ENCODE data around the gene STX18.
"Not testable (repeated sequence)": the region's sequence is repeated elsewhere in the genome, so short reads cannot be mapped to it uniquely, and the experiment has no call there.

The STX18 gene

GRCh38 chr4:4425119-4425690 is 116.6 kb downstream of the STX18 start:
- Histone ChIP-seq H3K27me3 (replicated peaks; ENCODE audit: control insufficient read depth, insufficient read depth, low read length) (no peaks in the 10 kb centered on the region), H3K9ac (ENCODE audit: low read length) (no peak overlapping the region), H3K9me3 (ENCODE audit: control insufficient read depth, low read length) (no peaks in the 10 kb centered on the region), H3K4me1 (ENCODE audit: control insufficient read depth, insufficient read depth, low read length) (peaks cover 10% of the 10 kb centered on the region), H3K36me3 (ENCODE audit: control insufficient read depth, insufficient read depth, low read length, severe bottlenecking) (peaks cover 48% of the 10 kb centered on the region), H3K4me3 (ENCODE audit: low read length) (no peak overlapping the region)
- no peak for DNase-seq (ENCODE audit: low read depth)

- Histone ChIP-seq H3K9ac (ENCODE audit: low read length) (no peak overlapping the region), H3K27me3 (replicated peaks; ENCODE audit: control insufficient read depth, insufficient read depth, low read length) (no peaks in the 10 kb centered on the region), H3K9me3 (ENCODE audit: control insufficient read depth, low read length) (no peaks in the 10 kb centered on the region), H3K4me1 (ENCODE audit: control insufficient read depth, insufficient read depth, low read length) (peaks cover 10% of the 10 kb centered on the region), H3K36me3 (ENCODE audit: control insufficient read depth, insufficient read depth, low read length, severe bottlenecking) (peaks cover 54% of the 10 kb centered on the region), H3K4me3 (ENCODE audit: low read length) (no peak overlapping the region)
- no peak for DNase-seq (ENCODE audit: low read depth)
These were observed 117.2 kb downstream of the STX18 start for GRCh38 chr4:4424499-4425115.

GRCh38 chr4:4423706-4424498 is 117.9 kb downstream of the STX18 start:
- Histone ChIP-seq H3K27me3 (replicated peaks; ENCODE audit: control insufficient read depth, insufficient read depth, low read length) (no peaks in the 10 kb centered on the region), H3K4me1 (ENCODE audit: control insufficient read depth, insufficient read depth, low read length) (peaks cover 10% of the 10 kb centered on the region), H3K9ac (ENCODE audit: low read length) (no peak overlapping the region), H3K4me3 (ENCODE audit: low read length) (no peak overlapping the region), H3K9me3 (ENCODE audit: control insufficient read depth, low read length) (no peaks in the 10 kb centered on the region), H3K36me3 (ENCODE audit: control insufficient read depth, insufficient read depth, low read length, severe bottlenecking) (peaks cover 62% of the 10 kb centered on the region)
- no peak for DNase-seq (ENCODE audit: low read depth)

DNA sequence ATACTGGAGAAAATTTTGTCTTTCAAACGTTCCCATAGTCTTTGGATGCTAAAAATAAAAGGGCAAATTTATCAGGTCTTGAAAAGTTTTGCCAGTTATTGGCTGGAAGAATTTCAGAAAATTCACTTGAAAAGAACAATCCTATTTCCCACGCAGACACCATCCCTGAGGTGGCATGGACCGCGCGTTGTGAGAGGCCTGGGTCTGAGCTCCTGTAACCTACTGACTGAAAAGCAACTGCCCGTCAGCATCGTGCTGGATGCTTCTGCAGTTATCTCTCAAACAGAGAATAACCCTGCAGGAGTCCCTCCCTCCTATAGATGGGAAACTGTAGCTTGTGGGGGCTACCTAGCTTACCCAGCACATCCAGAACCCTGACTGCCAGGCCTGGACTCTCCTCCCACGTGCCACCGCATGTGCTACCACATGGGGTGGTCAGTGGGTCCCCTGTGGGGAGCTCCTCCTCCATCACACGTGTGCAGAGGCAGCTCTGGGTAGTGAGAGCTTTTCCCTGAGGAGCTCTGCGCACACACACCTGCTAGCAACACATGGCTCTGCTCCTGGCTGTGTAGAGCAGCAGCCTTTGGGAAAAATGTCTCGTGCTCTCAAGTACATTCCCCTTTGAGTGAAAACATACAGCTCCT is 118.9 kb downstream of the STX18 start:
- H3K4me3 ChIP-seq (ENCODE audit: low read length): no peak overlapping the region
- no peaks in the 10 kb centered on the region for H3K9me3 ChIP-seq (ENCODE audit: control insufficient read depth, low read length)
- peaks cover 66% of the 10 kb centered on the region for H3K36me3 ChIP-seq (ENCODE audit: control insufficient read depth, insufficient read depth, low read length, severe bottlenecking)
- no peaks in the 10 kb centered on the region for H3K27me3 ChIP-seq (replicated peaks; ENCODE audit: control insufficient read depth, insufficient read depth, low read length)
- H3K9ac ChIP-seq (ENCODE audit: low read length): no peak overlapping the region
- H3K4me1 ChIP-seq (ENCODE audit: control insufficient read depth, insufficient read depth, low read length): peaks cover 10% of the 10 kb centered on the region
- no peak for DNase-seq (ENCODE audit: low read depth)

- not testable (repeated sequence) for H3K27me3 ChIP-seq (replicated peaks; ENCODE audit: control insufficient read depth, insufficient read depth, low read length); H3K4me1 ChIP-seq (ENCODE audit: control insufficient read depth, insufficient read depth, low read length); H3K9me3 ChIP-seq (ENCODE audit: control insufficient read depth, low read length); DNase-seq (ENCODE audit: low read depth); H3K4me3 ChIP-seq (ENCODE audit: low read length); H3K9ac ChIP-seq (ENCODE audit: low read length)
- peaks cover 67% of the 10 kb centered on the region for H3K36me3 ChIP-seq (ENCODE audit: control insufficient read depth, insufficient read depth, low read length, severe bottlenecking)
These were observed 119.7 kb downstream of the STX18 start for GRCh38 chr4:4422117-4422516.

GRCh38 chr4:4421356-4421755 is 120.5 kb downstream of the STX18 start:
- Histone ChIP-seq H3K36me3 (ENCODE audit: control insufficient read depth, insufficient read depth, low read length, severe bottlenecking) (peaks cover 67% of the 10 kb centered on the region), H3K4me1 (ENCODE audit: control insufficient read depth, insufficient read depth, low read length) (no peaks in the 10 kb centered on the region), H3K9ac (ENCODE audit: low read length) (no peak overlapping the region), H3K27me3 (replicated peaks; ENCODE audit: control insufficient read depth, insufficient read depth, low read length) (no peaks in the 10 kb centered on the region), H3K9me3 (ENCODE audit: control insufficient read depth, low read length) (no peaks in the 10 kb centered on the region), H3K4me3 (ENCODE audit: low read length) (no peak overlapping the region)
- no peak for DNase-seq (ENCODE audit: low read depth)

GRCh38 chr4:4420421-4420820 is 121.4 kb downstream of the STX18 start:
- H3K9ac ChIP-seq (ENCODE audit: low read length): no peak overlapping the region
- DNase-seq (ENCODE audit: low read depth): no peak
- H3K36me3 ChIP-seq (ENCODE audit: control insufficient read depth, insufficient read depth, low read length, severe bottlenecking): peaks cover 73% of the 10 kb centered on the region
- H3K4me1 ChIP-seq (ENCODE audit: control insufficient read depth, insufficient read depth, low read length): no peaks in the 10 kb centered on the region
- H3K4me3 ChIP-seq (ENCODE audit: low read length): no peak overlapping the region
- no peaks in the 10 kb centered on the region for H3K9me3 ChIP-seq (ENCODE audit: control insufficient read depth, low read length)
- H3K27me3 ChIP-seq (replicated peaks; ENCODE audit: control insufficient read depth, insufficient read depth, low read length): no peaks in the 10 kb centered on the region

DNA sequence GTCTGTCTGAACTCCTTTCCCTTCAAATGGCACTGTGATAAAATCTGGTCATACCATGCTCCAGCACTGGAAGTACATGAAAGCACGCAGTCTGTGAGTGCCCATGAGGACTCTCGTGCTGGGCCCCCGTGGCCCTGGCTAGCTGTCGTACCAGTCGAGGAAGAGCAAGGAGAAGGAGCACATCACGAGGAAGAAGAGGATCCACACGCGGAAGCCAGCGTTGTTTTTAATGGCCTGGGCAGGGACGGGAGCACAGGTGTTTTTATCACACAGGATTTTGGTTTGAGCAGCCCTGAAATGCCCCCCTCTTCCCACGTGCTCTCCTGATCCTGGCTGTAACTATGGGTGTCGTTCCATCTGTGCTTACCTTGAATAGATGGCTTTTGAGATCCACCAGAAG is 122.0 kb downstream of the STX18 start:
- no peaks in the 10 kb centered on the region for H3K4me1 ChIP-seq (ENCODE audit: control insufficient read depth, insufficient read depth, low read length)
- no peaks in the 10 kb centered on the region for H3K27me3 ChIP-seq (replicated peaks; ENCODE audit: control insufficient read depth, insufficient read depth, low read length)
- H3K9ac ChIP-seq (ENCODE audit: low read length): no peak overlapping the region
- H3K36me3 ChIP-seq (ENCODE audit: control insufficient read depth, insufficient read depth, low read length, severe bottlenecking): peaks cover 70% of the 10 kb centered on the region
- no peak overlapping the region for H3K4me3 ChIP-seq (ENCODE audit: low read length)
- DNase-seq (ENCODE audit: low read depth): no peak
- no peaks in the 10 kb centered on the region for H3K9me3 ChIP-seq (ENCODE audit: control insufficient read depth, low read length)

- no peak overlapping the region for H3K4me3 ChIP-seq (ENCODE audit: low read length)
- no peaks in the 10 kb centered on the region for H3K27me3 ChIP-seq (replicated peaks; ENCODE audit: control insufficient read depth, insufficient read depth, low read length)
- no peak overlapping the region for H3K9ac ChIP-seq (ENCODE audit: low read length)
- no peaks in the 10 kb centered on the region for H3K9me3 ChIP-seq (ENCODE audit: control insufficient read depth, low read length)
- peaks cover 63% of the 10 kb centered on the region for H3K36me3 ChIP-seq (ENCODE audit: control insufficient read depth, insufficient read depth, low read length, severe bottlenecking)
- no peaks in the 10 kb centered on the region for H3K4me1 ChIP-seq (ENCODE audit: control insufficient read depth, insufficient read depth, low read length)
- DNase-seq (ENCODE audit: low read depth): no peak
These were observed 123.0 kb downstream of the STX18 start for GRCh38 chr4:4418676-4419390.

- H3K36me3 ChIP-seq (ENCODE audit: control insufficient read depth, insufficient read depth, low read length, severe bottlenecking): peaks cover 53% of the 10 kb centered on the region
- no peaks in the 10 kb centered on the region for H3K9me3 ChIP-seq (ENCODE audit: control insufficient read depth, low read length)
- no peak overlapping the region for H3K4me3 ChIP-seq (ENCODE audit: low read length)
- H3K4me1 ChIP-seq (ENCODE audit: control insufficient read depth, insufficient read depth, low read length): no peaks in the 10 kb centered on the region
- H3K27me3 ChIP-seq (replicated peaks; ENCODE audit: control insufficient read depth, insufficient read depth, low read length): no peaks in the 10 kb centered on the region
- no peak overlapping the region for H3K9ac ChIP-seq (ENCODE audit: low read length)
- DNase-seq (ENCODE audit: low read depth): no peak
These were observed 124.0 kb downstream of the STX18 start for GRCh38 chr4:4417886-4418285.

- H3K36me3 ChIP-seq (ENCODE audit: control insufficient read depth, insufficient read depth, low read length, severe bottlenecking): peaks cover 50% of the 10 kb centered on the region
- no peaks in the 10 kb centered on the region for H3K4me1 ChIP-seq (ENCODE audit: control insufficient read depth, insufficient read depth, low read length)
- no peak for DNase-seq (ENCODE audit: low read depth)
These were observed 124.9 kb downstream of the STX18 start for GRCh38 chr4:4416981-4417380.

More at GRCh38 chr4:4416981-4417380, 124.9 kb downstream of the STX18 start:
- Histone ChIP-seq H3K27me3 (replicated peaks; ENCODE audit: control insufficient read depth, insufficient read depth, low read length) (no peaks in the 10 kb centered on the region), H3K9me3 (ENCODE audit: control insufficient read depth, low read length) (no peaks in the 10 kb centered on the region), H3K9ac (ENCODE audit: low read length) (no peak overlapping the region), H3K4me3 (ENCODE audit: low read length) (no peak overlapping the region)

Measured in adipocyte (in vitro differentiated cells).